ENCODE results near the gene ADAMTSL3. TPM values are rescaled to one million over a fixed set of nuclear protein-coding genes. Genes with fewer than 3 reads are reported as not detected.

ADAMTSL3 gene
- total and polyA plus RNA-seq, 2 of the 4 experiments (the other 2 are of a cell fraction) = under 0.01 to 0.02 TPM

GRCh38 chr15:83956887-83957286, 303.0 kb downstream of the ADAMTSL3 start:
- POLR2A ChIA-PET (ENCODE audit: unreplicated experiment) = no interaction called here
- Histone ChIP-seq H2BK15ac (ENCODE audit: low read depth, low read length) (no peak overlapping the region), H2BK120ac (ENCODE audit: low read depth, low read length) (no peak overlapping the region), H4K5ac (ENCODE audit: low read depth, low read length) (no peak overlapping the region), H3K27ac (ENCODE audit: insufficient read depth, low read length) (no peak overlapping the region), H3K9ac (ENCODE audit: low read depth, low read length) (no peak overlapping the region), H3K36me3 (ENCODE audit: control insufficient read depth, insufficient read depth, low read length) (no peaks in the 10 kb centered on the region), H2AFZ (replicated peaks; ENCODE audit: low read length, poor library complexity) (no peak overlapping the region), H3K9me3 (ENCODE audit: control insufficient read depth, insufficient read depth, low read length) (no peaks in the 10 kb centered on the region; the same call in 1 of the 2 replicates), H3K4me1 (ENCODE audit: control insufficient read depth, insufficient read depth, low read length) (no peaks in the 10 kb centered on the region), H2BK5ac (ENCODE audit: low read depth, low read length, poor library complexity, severe bottlenecking) (no peak overlapping the region), H3K23ac (ENCODE audit: low read depth, low read length) (no peak overlapping the region), H2BK20ac (ENCODE audit: low read depth, low read length) (no peak overlapping the region), H3K9me1 (ENCODE audit: insufficient read depth, low read length) (no peaks in the 10 kb centered on the region), H3K4ac (ENCODE audit: low read depth, low read length) (no peak overlapping the region), H4K8ac (ENCODE audit: low read depth in 2 of 2, low read length in 2 of 2) (no peak overlapping the region), H4K91ac (ENCODE audit: insufficient read depth, low read depth, low read length) (no peak overlapping the region), H3K79me1 (ENCODE audit: low read depth in 1 of 2, low read length in 2 of 2) (no peaks in the 10 kb centered on the region), H2AK5ac (ENCODE audit: low read depth, low read length) (no peak overlapping the region), H2AK9ac (replicated peaks; ENCODE audit: low read depth, low read length, poor library complexity) (no peak overlapping the region), H3K18ac (ENCODE audit: low read depth, low read length) (no peak overlapping the region), H4K20me1 (ENCODE audit: insufficient read depth, low read length) (no peaks in the 10 kb centered on the region), H3K56ac (ENCODE audit: extremely low read depth, insufficient read depth, low read length) (no peak overlapping the region), H3K27me3 (ENCODE audit: control insufficient read depth, insufficient read depth, low read length) (no peaks in the 10 kb centered on the region), H3K14ac (replicated peaks; ENCODE audit: low read depth, low read length) (no peak overlapping the region), H3K4me2 (ENCODE audit: low read depth, low read length) (no peak overlapping the region), H3K4me3 (ENCODE audit: insufficient read depth, low read depth, low read length) (no peak overlapping the region)
- no peak for TF ChIP-seq BHLHE40 (IDR thresholded peaks at IDR 0.05; ENCODE audit: low read depth, low read length)
- TF ChIP-seq FOS (IDR thresholded peaks at IDR 0.05; ENCODE audit: low read depth, low read length) = no peak
- no peak for TF ChIP-seq NFE2L2 (IDR thresholded peaks at IDR 0.05; ENCODE audit: low read depth, low read length)
- no peak for TF ChIP-seq ELK1 (IDR thresholded peaks at IDR 0.05; ENCODE audit: borderline replicate concordance, low read depth, low read length)
- TF ChIP-seq CHD1 (IDR thresholded peaks at IDR 0.05; ENCODE audit: low read depth, low read length) = no peak
- no peak for TF ChIP-seq RAD21 (IDR thresholded peaks at IDR 0.05; ENCODE audit: low read length)
- TF ChIP-seq MAFK (IDR thresholded peaks at IDR 0.05; ENCODE audit: low read depth, low read length) = no peak
- TF ChIP-seq USF2 (IDR thresholded peaks at IDR 0.05; ENCODE audit: low read depth, low read length) = no peak
- TF ChIP-seq MAZ (IDR thresholded peaks at IDR 0.05; ENCODE audit: borderline replicate concordance, low read depth, low read length) = no peak
- TF ChIP-seq SMC3 (IDR thresholded peaks at IDR 0.05; ENCODE audit: low read depth, low read length) = no peak
- TF ChIP-seq POLR2A (IDR thresholded peaks at IDR 0.05; ENCODE audit: low read depth, low read length) = no peak
- no peak for TF ChIP-seq CTCF (conservative IDR thresholded peaks at IDR 0.05; ENCODE audit: low read depth, low read length)
- TF ChIP-seq CEBPB (IDR thresholded peaks at IDR 0.05; ENCODE audit: low read depth, low read length) = no peak
- TF ChIP-seq RFX5 (IDR thresholded peaks at IDR 0.05; ENCODE audit: low read depth, low read length) = no peak
- 50% methylated on average over 4 of the region's 4 CpGs; no CpG with 5 or more reads in 1 of the 2 experiments for WGBS, 2 experiments (ENCODE audit: extremely low coverage in 2 of 2, insufficient read length in 1 of 2)
- BruUV-seq (replicated peaks) = no TSS peak
- in situ Hi-C loops (cut with MboI; ENCODE audit: low sequenced_read_pairs) (no loop called here), intact Hi-C loops (cut with micrococcal nuclease) (no loop called here), dilution Hi-C loops (cut with HindIII; ENCODE audit: low sequenced_read_pairs, unreplicated experiment) (no loop called here)
- no peak for ATAC-seq (ENCODE audit: low read depth)
- DNase-seq = no peak
- CTCF ChIA-PET = no interaction called here
